ENCODE measurements around the gene PLAAT5. TPM values are rescaled to one million over a fixed set of nuclear protein-coding genes. Genes with fewer than 3 reads are reported as not detected.
"Not testable (repeated sequence)": the region's sequence is repeated elsewhere in the genome, so short reads cannot be mapped to it uniquely, and the experiment has no call there.

PLAAT5 gene
- polyA plus RNA-seq, 2 of the 4 experiments (the other 2 are of a cell fraction), result 0.04 to 0.12 TPM

GRCh38 chr11:63528729-63529278, 37.8 kb upstream of the PLAAT5 start:
- H3K9me3 ChIP-seq; DNase-seq (ENCODE audit: low read depth in 1 of 2, low spot score in 1 of 2); FAIRE-seq; H3K4me3 ChIP-seq; CTCF ChIA-PET; POLR2A ChIA-PET; TF ChIP-seq FOSL2 (IDR thresholded peaks at IDR 0.05): not testable (repeated sequence)
- WGBS (ENCODE audit: missing lambda C conversion rate), result 21% methylated on average over 1 of the region's 3 CpGs
- TF ChIP-seq TFCP2L1 (CRISPR knock-in tag; IDR thresholded peaks at IDR 0.05) (peak; percentile 98), FOSL2 (CRISPR knock-in tag; IDR thresholded peaks at IDR 0.05) (peak; percentile 79), ZSCAN20 (CRISPR knock-in tag; IDR thresholded peaks at IDR 0.05) (peak; percentile 100), ZNF302 (CRISPR knock-in tag; IDR thresholded peaks at IDR 0.05) (peak; percentile 100), TP53 (CRISPR knock-in tag; IDR thresholded peaks at IDR 0.05) (peak; percentile 98), HOXB13 (CRISPR knock-in tag; IDR thresholded peaks at IDR 0.05; ENCODE audit: low read depth) (peak; percentile 100), EHF (CRISPR knock-in tag; IDR thresholded peaks at IDR 0.05) (peak; percentile 100), HMGXB4 (CRISPR knock-in tag; IDR thresholded peaks at IDR 0.05; ENCODE audit: borderline replicate concordance) (peak; percentile 99), RARB (CRISPR knock-in tag; IDR thresholded peaks at IDR 0.05) (peak; percentile 90), HOXA7 (CRISPR knock-in tag; IDR thresholded peaks at IDR 0.05) (peak; percentile 98), HEYL (CRISPR knock-in tag; IDR thresholded peaks at IDR 0.05) (peak; percentile 100), FOSB (CRISPR knock-in tag; IDR thresholded peaks at IDR 0.05) (peak; percentile 99), NPAS2 (CRISPR knock-in tag; IDR thresholded peaks at IDR 0.05; ENCODE audit: borderline replicate concordance) (peak; percentile 94), ATOH8 (CRISPR knock-in tag; IDR thresholded peaks at IDR 0.05; ENCODE audit: low read depth) (peak; percentile 100), HOXB5 (CRISPR knock-in tag; IDR thresholded peaks at IDR 0.05) (peak; percentile 100), FOXS1 (CRISPR knock-in tag; IDR thresholded peaks at IDR 0.05) (peak; percentile 100)
- peak overlapping the region; percentile 47 for H3K4me2 ChIP-seq
- peaks cover 49% of the 10 kb centered on the region for H3K4me1 ChIP-seq
- peak in 1 of 2 experiments; percentile 14; a peak in 1 of 6 replicates for ATAC-seq
- H3K27ac ChIP-seq, result peak overlapping the region; percentile 74 to 77

- DNase-seq (ENCODE audit: low read depth in 1 of 2, low spot score in 1 of 2); ATAC-seq; FAIRE-seq; POLR2A ChIA-PET; H3K4me3 ChIP-seq; CTCF ChIA-PET: not testable (repeated sequence)
- peaks cover 49% of the 10 kb centered on the region for H3K4me1 ChIP-seq
- peak overlapping the region; percentile 75 for H3K4me2 ChIP-seq
- H3K27ac ChIP-seq, result peak overlapping the region; percentile 74 to 77
- TF ChIP-seq ZNF302 (CRISPR knock-in tag; IDR thresholded peaks at IDR 0.05), result peak; percentile 18; the same call in 1 of the 2 replicates
- H3K9me3 ChIP-seq, result peaks cover 14% of the 10 kb centered on the region
- 3% methylated on average over 8 of the region's 11 CpGs for WGBS (ENCODE audit: missing lambda C conversion rate)
Measured at GRCh38 chr11:63528156-63528555, 37.2 kb upstream of the PLAAT5 start.

- Histone ChIP-seq H3K4me3 (no peak overlapping the region), H3K4me2 (peak overlapping the region; percentile 75), H3K27ac (peak overlapping the region; percentile 74 to 77), H3K4me1 (peaks cover 46% of the 10 kb centered on the region), H3K9me3 (peaks cover 14% of the 10 kb centered on the region)
- FAIRE-seq (no peak), DNase-seq (ENCODE audit: low read depth in 1 of 2, low spot score in 1 of 2) (no peak), ATAC-seq (peak; percentile 58 to 64; a peak in 4 of 6 replicates)
- ChIA-PET CTCF (no interaction called here), POLR2A (no interaction called here)
- WGBS (ENCODE audit: missing lambda C conversion rate), result 46% methylated on average over 2 of the region's 2 CpGs
- TF ChIP-seq E2F6 (IDR thresholded peaks at IDR 0.05; ENCODE audit: borderline replicate concordance, low read depth) (no peak), NPAS2 (CRISPR knock-in tag; IDR thresholded peaks at IDR 0.05; ENCODE audit: borderline replicate concordance) (no peak), JUNB (IDR thresholded peaks at IDR 0.05) (no peak), FOSB (CRISPR knock-in tag; IDR thresholded peaks at IDR 0.05) (no peak), SMC3 (IDR thresholded peaks at IDR 0.05) (no peak), BHLHE40 (IDR thresholded peaks at IDR 0.05; ENCODE audit: low read depth, low read length) (no peak), RCOR1 (IDR thresholded peaks at IDR 0.05; ENCODE audit: low read depth, low read length) (no peak), MAX (IDR thresholded peaks at IDR 0.05) (no peak), HMGXB4 (CRISPR knock-in tag; IDR thresholded peaks at IDR 0.05; ENCODE audit: borderline replicate concordance) (no peak), BCL3 (IDR thresholded peaks at IDR 0.05) (no peak), HES2 (IDR thresholded peaks at IDR 0.05) (no peak), ZFP36 (IDR thresholded peaks at IDR 0.05; ENCODE audit: borderline replicate concordance, partially characterized antibody) (no peak)
Measured at GRCh38 chr11:63527667-63528066, 36.7 kb upstream of the PLAAT5 start.

Data from A549 (cell line).